ENCODE data around the gene SAFB. TPM values are rescaled to one million over a fixed set of nuclear protein-coding genes. Genes with fewer than 3 reads are reported as not detected.

The SAFB gene
- total and polyA plus RNA-seq, 2 of the 4 experiments (the other 2 are of a cell fraction), result 18.5 to 41.2 TPM

GRCh38 chr19:5600797-5601196, 22.1 kb upstream of the SAFB start:
- Histone ChIP-seq H2AK9ac (replicated peaks; ENCODE audit: low read depth, low read length, poor library complexity) (no peak overlapping the region), H3K18ac (ENCODE audit: low read depth, low read length) (no peak overlapping the region), H2BK15ac (ENCODE audit: low read depth, low read length) (no peak overlapping the region), H3K9me3 (ENCODE audit: control insufficient read depth, insufficient read depth, low read length) (no peaks in the 10 kb centered on the region), H3K79me1 (ENCODE audit: low read depth in 1 of 2, low read length in 2 of 2) (peaks cover 21 to 27% of the 10 kb centered on the region in 2 experiments), H3K23ac (ENCODE audit: low read depth, low read length) (no peak overlapping the region), H2BK20ac (ENCODE audit: low read depth, low read length) (no peak overlapping the region), H3K14ac (replicated peaks; ENCODE audit: low read depth, low read length) (no peak overlapping the region), H2BK120ac (ENCODE audit: low read depth, low read length) (no peak overlapping the region), H4K20me1 (ENCODE audit: insufficient read depth, low read length) (peaks cover 6% of the 10 kb centered on the region), H3K4me1 (ENCODE audit: control insufficient read depth, insufficient read depth, low read length) (no peaks in the 10 kb centered on the region), H2AFZ (replicated peaks; ENCODE audit: low read length, poor library complexity) (no peak overlapping the region), H4K5ac (ENCODE audit: low read depth, low read length) (no peak overlapping the region), H4K8ac (ENCODE audit: low read depth in 2 of 2, low read length in 2 of 2) (no peak overlapping the region), H2AK5ac (ENCODE audit: low read depth, low read length) (no peak overlapping the region), H4K91ac (ENCODE audit: insufficient read depth, low read depth, low read length) (no peak overlapping the region), H3K27ac (ENCODE audit: insufficient read depth, low read length) (no peak overlapping the region), H3K27me3 (ENCODE audit: control insufficient read depth, insufficient read depth, low read length) (no peaks in the 10 kb centered on the region), H3K9ac (ENCODE audit: low read depth, low read length) (no peak overlapping the region), H3K4me3 (ENCODE audit: insufficient read depth, low read depth, low read length) (no peak overlapping the region), H3K4ac (ENCODE audit: low read depth, low read length) (no peak overlapping the region), H2BK5ac (ENCODE audit: low read depth, low read length, poor library complexity, severe bottlenecking) (no peak overlapping the region), H3K36me3 (ENCODE audit: control insufficient read depth, insufficient read depth, low read length) (peaks cover 65% of the 10 kb centered on the region), H3K4me2 (ENCODE audit: low read depth, low read length) (no peak overlapping the region), H3K56ac (ENCODE audit: extremely low read depth, insufficient read depth, low read length) (no peak overlapping the region), H3K9me1 (ENCODE audit: insufficient read depth, low read length) (no peaks in the 10 kb centered on the region)
- ATAC-seq (ENCODE audit: low read depth) (no peak), DNase-seq (no peak)
- no TSS peak for BruUV-seq (replicated peaks)
- WGBS, 2 experiments (ENCODE audit: extremely low coverage in 2 of 2, insufficient read length in 1 of 2), result 93% methylated on average over 3 of the region's 8 CpGs; no CpG with 5 or more reads in 1 of the 2 experiments
- intact Hi-C loops (cut with micrococcal nuclease), result no loop called here
- in situ Hi-C loops (cut with MboI; ENCODE audit: low sequenced_read_pairs), result no loop called here
- dilution Hi-C loops (cut with HindIII; ENCODE audit: low sequenced_read_pairs, unreplicated experiment), result no loop called here
- POLR2A ChIA-PET (ENCODE audit: unreplicated experiment), result no interaction called here
- CTCF ChIA-PET, result no interaction called here
- TF ChIP-seq CEBPB (IDR thresholded peaks at IDR 0.05; ENCODE audit: low read depth, low read length), result no peak
- no peak for TF ChIP-seq RCOR1 (IDR thresholded peaks at IDR 0.05; ENCODE audit: insufficient replicate concordance, low read length)
- no peak for TF ChIP-seq USF2 (IDR thresholded peaks at IDR 0.05; ENCODE audit: low read depth, low read length)
